ENCODE data around the gene CLMP.

DNA sequence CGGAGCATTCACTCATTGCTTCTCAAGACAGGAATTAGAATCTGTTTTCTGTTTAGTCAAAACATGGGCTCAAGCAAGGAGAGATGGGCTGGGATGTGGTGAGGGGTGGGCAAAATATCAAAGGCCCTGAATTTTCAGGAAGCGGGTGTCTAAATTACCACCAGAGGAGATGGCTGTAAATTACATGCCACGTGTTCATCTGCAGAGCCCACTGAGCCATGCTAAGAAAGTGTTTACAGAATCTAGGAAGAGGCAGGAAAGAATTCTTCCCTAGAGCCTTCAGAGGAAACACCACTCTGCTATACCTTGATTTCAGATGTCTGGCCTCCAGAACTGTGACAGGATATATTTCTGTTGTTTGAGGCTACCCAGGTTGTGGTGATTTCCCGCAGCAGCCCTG, 46.1 kb downstream of the CLMP start:
- TF ChIP-seq, protein P1, sequence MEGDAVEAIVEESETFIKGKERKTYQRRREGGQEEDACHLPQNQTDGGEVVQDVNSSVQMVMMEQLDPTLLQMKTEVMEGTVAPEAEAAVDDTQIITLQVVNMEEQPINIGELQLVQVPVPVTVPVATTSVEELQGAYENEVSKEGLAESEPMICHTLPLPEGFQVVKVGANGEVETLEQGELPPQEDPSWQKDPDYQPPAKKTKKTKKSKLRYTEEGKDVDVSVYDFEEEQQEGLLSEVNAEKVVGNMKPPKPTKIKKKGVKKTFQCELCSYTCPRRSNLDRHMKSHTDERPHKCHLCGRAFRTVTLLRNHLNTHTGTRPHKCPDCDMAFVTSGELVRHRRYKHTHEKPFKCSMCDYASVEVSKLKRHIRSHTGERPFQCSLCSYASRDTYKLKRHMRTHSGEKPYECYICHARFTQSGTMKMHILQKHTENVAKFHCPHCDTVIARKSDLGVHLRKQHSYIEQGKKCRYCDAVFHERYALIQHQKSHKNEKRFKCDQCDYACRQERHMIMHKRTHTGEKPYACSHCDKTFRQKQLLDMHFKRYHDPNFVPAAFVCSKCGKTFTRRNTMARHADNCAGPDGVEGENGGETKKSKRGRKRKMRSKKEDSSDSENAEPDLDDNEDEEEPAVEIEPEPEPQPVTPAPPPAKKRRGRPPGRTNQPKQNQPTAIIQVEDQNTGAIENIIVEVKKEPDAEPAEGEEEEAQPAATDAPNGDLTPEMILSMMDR (IDR thresholded peaks at IDR 0.05) = no peak
- no peak for TF ChIP-seq POLR2A (IDR thresholded peaks at IDR 0.05)

All from body of pancreas (tissue), 4 donors.